ENCODE measurements around the gene COL20A1. TPM values are rescaled to one million over a fixed set of nuclear protein-coding genes. Genes with fewer than 3 reads are reported as not detected.

Gene COL20A1
- total and polyA plus RNA-seq, 4 donors, result 0.06 to 0.09 TPM; not detected in 2

GRCh38 chr20:63269724-63270123 is 23.3 kb upstream of the COL20A1 start:
- Histone ChIP-seq H3K27ac (ENCODE audit: low read depth in 1 of 2, low read length in 1 of 2) (no peak overlapping the region), H3K27me3 (ENCODE audit: control insufficient read depth in 3 of 3, insufficient read depth in 3 of 3, low read length in 2 of 3) (no peaks in the 10 kb centered on the region), H3K4me1 (ENCODE audit: control insufficient read depth in 5 of 5, insufficient read depth in 5 of 5, low read length in 5 of 5) (peaks cover 0 to 63% (median 20%) of the 10 kb centered on the region in 5 donors), H3K36me3 (ENCODE audit: control insufficient read depth in 4 of 4, insufficient read depth in 4 of 4, low read length in 4 of 4) (no peaks in the 10 kb centered on the region), H3K9me3 (ENCODE audit: control insufficient read depth in 4 of 4, insufficient read depth in 3 of 4, low read length in 3 of 4) (no peaks in the 10 kb centered on the region), H3K4me3 (no peak overlapping the region), H3K9ac (ENCODE audit: insufficient read depth in 1 of 2, low read length in 2 of 2) (no peak overlapping the region)
- no peak for TF ChIP-seq CTCF (IDR thresholded peaks at IDR 0.05; ENCODE audit: control extremely low read depth, extremely low read depth)
- no peak for ATAC-seq (ENCODE audit: insufficient read depth, low FRiP score)
- no peak for DNase-seq
- WGBS, 2 donors, result 85 to 92% methylated on average over 9 of the region's 9 CpGs

- Histone ChIP-seq H3K9ac (ENCODE audit: insufficient read depth in 1 of 2, low read length in 2 of 2) (no peak overlapping the region), H3K27me3 (ENCODE audit: control insufficient read depth in 3 of 3, insufficient read depth in 3 of 3, low read length in 2 of 3) (no peaks in the 10 kb centered on the region), H3K36me3 (ENCODE audit: control insufficient read depth in 4 of 4, insufficient read depth in 4 of 4, low read length in 4 of 4) (peaks cover 0 to 3% (median 0%) of the 10 kb centered on the region in 4 donors), H3K9me3 (ENCODE audit: control insufficient read depth in 4 of 4, insufficient read depth in 3 of 4, low read length in 3 of 4) (no peaks in the 10 kb centered on the region), H3K27ac (ENCODE audit: low read depth in 1 of 2, low read length in 1 of 2) (no peak overlapping the region), H3K4me1 (ENCODE audit: control insufficient read depth in 5 of 5, insufficient read depth in 5 of 5, low read length in 5 of 5) (peaks cover 0 to 55% (median 20%) of the 10 kb centered on the region in 5 donors), H3K4me3 (no peak overlapping the region)
- WGBS, 2 donors, result 83 to 86% methylated on average over 9 of the region's 9 CpGs
- TF ChIP-seq CTCF (IDR thresholded peaks at IDR 0.05; ENCODE audit: control extremely low read depth, extremely low read depth), result no peak
- DNase-seq, result no peak
- ATAC-seq (ENCODE audit: insufficient read depth, low FRiP score), result no peak
These were observed 22.2 kb upstream of the COL20A1 start for GRCh38 chr20:63270606-63271325.

DNA sequence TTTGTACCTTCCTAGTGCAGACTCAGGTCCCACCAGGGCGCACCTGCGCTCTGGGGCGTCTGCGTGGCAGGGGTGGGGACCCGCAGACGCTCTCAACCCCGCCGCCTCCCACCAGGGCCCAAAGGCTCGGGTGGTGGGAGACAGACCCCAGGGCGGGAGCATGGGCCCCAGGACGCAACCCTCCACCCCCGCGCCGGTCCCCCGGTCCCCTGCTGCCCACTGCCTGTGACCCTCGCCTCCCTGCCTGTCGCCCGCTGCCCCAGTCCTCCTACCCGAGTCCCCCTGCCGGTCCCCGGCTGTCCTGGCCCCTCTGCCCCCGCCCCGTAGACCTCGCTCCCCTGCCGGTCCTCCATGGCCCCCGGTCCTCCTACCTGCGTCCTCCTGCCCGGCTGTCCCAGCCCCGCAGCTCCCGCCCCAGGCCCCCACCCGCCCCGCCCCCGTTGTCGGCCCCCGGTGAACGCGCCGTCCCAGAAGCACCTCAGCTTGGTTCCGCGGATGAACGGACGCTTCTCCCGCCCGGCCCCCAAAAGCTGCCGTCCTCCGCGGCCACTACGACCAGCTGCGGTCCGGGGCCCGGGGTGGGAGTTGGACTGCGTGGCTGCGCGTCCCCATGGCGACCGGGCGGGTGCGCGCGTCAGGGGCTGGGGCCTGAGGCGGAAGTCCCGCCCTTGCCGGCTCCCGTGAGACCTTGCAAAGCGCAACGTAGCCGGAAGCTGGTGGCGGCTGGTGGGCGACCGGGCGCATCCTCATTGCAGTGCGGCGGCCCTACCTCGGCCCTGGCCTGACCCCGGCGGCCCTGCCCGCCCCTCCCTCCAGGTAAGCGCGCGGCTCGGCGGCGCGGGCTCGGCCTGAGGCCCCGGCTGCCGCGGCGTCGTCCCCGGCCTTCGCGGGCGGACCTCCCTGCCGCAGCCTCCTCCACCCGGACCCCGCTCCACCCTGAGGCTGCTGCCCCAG is 20.6 kb upstream of the COL20A1 start, which contains the start of gene ARFGAP1:
TSS of gene ARFGAP1 (plus strand) at position 709 of the 954 bp plus-strand sequence. CDS start 2,768 bp downstream, outside the sequence.
- TF ChIP-seq CTCF (IDR thresholded peaks at IDR 0.05; ENCODE audit: control extremely low read depth, extremely low read depth), result no peak
- peak within 1 kb of the TSS; percentile 55 to 63 for H3K9ac ChIP-seq (ENCODE audit: insufficient read depth in 1 of 2, low read length in 2 of 2)
- H3K9me3 ChIP-seq (ENCODE audit: control insufficient read depth in 4 of 4, insufficient read depth in 3 of 4, low read length in 3 of 4), result no peaks in the 10 kb centered on the region
- H3K4me1 ChIP-seq (ENCODE audit: control insufficient read depth in 5 of 5, insufficient read depth in 5 of 5, low read length in 5 of 5), result peaks cover 0 to 48% (median 20%) of the 10 kb centered on the region in 5 donors
- peak within 1 kb of the TSS in 1 of 2 donors; percentile 40 for H3K27ac ChIP-seq (ENCODE audit: low read depth in 1 of 2, low read length in 1 of 2)
- ATAC-seq (ENCODE audit: insufficient read depth, low FRiP score), result peak; percentile 93
- H3K36me3 ChIP-seq (ENCODE audit: control insufficient read depth in 4 of 4, insufficient read depth in 4 of 4, low read length in 4 of 4), result peaks cover 0 to 16% (median 0%) of the 10 kb centered on the region in 4 donors
- DNase-seq, result peak; percentile 94 to 97 (median 94)
- no peaks in the 10 kb centered on the region for H3K27me3 ChIP-seq (ENCODE audit: control insufficient read depth in 3 of 3, insufficient read depth in 3 of 3, low read length in 2 of 3)
- 1 to 2% methylated on average over 64 to 97 of the region's 97 CpGs for WGBS, 2 donors
- peak within 1 kb of the TSS; percentile 92 for H3K4me3 ChIP-seq
